Choroid plexus epithelial cell (primary cell): ENCODE data around the gene CAPN5.
"Not testable (repeated sequence)": the region's sequence is repeated elsewhere in the genome, so short reads cannot be mapped to it uniquely, and the experiment has no call there.

ENCODE experiments used
- DNase-seq: peaks from one replicate; pipeline ENCODE4 v3.0.0-alpha.2; 2010; ENCODE audit warnings: low read depth
- H3K4me3 ChIP-seq: 2 replicates; pipeline ENCODE4 v1.5.1; 2011; ENCODE audit warnings: low read depth, mild to moderate bottlenecking, control low read depth, low read length, moderate library complexity
- TF ChIP-seq, protein P1 (sequence below): conservative IDR thresholded peaks from 2 replicates; pipeline ENCODE4 v1.5.1; 2011; ENCODE audit warnings: low read depth, mild to moderate bottlenecking, control low read depth, inconsistent platforms, low read length, moderate library complexity

CAPN5 gene

DNA sequence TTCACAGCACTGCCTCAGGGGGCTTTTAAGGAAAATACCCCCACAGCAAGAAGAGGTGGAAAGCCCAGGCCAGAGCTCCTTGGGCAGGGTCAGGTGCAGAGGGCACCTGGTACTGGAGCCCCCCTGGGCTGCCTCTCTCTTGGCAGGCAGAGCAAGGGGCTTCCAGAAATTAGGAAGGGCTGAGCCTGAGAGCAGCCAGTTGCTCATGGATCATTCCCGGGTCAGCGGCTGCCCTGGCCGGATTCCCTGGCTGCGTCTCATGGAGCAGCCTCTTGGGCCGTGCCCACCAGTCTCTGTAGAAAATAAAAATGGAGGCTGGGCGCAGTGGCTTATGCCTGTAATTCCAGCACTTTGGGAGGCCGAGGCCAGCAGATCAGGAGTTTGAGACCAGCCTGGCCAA is 25.6 kb downstream of the CAPN5 start:
- H3K4me3 ChIP-seq = no peak overlapping the region
- no peak for DNase-seq
- TF ChIP-seq, protein P1, sequence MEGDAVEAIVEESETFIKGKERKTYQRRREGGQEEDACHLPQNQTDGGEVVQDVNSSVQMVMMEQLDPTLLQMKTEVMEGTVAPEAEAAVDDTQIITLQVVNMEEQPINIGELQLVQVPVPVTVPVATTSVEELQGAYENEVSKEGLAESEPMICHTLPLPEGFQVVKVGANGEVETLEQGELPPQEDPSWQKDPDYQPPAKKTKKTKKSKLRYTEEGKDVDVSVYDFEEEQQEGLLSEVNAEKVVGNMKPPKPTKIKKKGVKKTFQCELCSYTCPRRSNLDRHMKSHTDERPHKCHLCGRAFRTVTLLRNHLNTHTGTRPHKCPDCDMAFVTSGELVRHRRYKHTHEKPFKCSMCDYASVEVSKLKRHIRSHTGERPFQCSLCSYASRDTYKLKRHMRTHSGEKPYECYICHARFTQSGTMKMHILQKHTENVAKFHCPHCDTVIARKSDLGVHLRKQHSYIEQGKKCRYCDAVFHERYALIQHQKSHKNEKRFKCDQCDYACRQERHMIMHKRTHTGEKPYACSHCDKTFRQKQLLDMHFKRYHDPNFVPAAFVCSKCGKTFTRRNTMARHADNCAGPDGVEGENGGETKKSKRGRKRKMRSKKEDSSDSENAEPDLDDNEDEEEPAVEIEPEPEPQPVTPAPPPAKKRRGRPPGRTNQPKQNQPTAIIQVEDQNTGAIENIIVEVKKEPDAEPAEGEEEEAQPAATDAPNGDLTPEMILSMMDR = no peak

DNA sequence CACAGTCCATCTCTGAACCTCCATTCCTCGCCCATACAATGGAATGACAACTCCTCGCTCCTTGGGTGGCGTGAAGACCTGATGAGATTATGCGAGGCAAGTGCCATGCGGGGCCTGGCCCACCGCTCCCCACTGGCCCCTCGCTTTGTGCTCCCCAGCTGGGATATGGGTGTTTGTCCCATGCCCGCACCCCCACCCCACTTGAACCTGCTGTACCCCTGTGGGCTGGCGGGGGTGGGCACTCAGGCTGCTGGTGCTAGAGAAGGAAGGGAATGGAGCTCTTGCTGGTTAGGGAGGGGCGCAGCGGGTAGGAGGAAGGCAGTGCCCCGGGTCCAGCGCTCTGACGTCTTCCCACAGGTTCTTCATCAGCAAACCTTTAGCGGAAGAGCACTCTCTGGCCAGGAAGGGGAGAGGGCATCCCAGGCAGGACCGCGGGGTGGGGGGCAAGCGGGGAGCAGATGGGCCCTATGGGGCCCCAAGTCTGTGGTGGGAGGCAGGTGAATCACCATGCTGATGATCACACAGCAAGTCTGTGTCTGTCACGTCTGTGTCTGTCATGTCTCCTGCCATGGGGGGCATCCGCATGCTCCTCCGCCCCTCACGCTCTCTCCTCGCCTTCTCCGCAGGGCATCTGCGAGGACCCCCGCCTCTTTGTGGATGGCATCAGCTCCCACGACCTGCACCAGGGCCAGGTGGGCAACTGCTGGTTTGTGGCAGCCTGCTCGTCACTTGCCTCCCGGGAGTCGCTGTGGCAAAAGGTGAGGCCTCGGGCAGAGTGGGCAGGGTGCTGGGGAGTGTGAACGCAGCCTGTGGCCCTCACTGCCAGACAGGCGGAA is 26.5 kb downstream of the CAPN5 start:
- H3K4me3 ChIP-seq = no peak overlapping the region
- TF ChIP-seq, protein P1 = no peak
- DNase-seq = no peak

DNA sequence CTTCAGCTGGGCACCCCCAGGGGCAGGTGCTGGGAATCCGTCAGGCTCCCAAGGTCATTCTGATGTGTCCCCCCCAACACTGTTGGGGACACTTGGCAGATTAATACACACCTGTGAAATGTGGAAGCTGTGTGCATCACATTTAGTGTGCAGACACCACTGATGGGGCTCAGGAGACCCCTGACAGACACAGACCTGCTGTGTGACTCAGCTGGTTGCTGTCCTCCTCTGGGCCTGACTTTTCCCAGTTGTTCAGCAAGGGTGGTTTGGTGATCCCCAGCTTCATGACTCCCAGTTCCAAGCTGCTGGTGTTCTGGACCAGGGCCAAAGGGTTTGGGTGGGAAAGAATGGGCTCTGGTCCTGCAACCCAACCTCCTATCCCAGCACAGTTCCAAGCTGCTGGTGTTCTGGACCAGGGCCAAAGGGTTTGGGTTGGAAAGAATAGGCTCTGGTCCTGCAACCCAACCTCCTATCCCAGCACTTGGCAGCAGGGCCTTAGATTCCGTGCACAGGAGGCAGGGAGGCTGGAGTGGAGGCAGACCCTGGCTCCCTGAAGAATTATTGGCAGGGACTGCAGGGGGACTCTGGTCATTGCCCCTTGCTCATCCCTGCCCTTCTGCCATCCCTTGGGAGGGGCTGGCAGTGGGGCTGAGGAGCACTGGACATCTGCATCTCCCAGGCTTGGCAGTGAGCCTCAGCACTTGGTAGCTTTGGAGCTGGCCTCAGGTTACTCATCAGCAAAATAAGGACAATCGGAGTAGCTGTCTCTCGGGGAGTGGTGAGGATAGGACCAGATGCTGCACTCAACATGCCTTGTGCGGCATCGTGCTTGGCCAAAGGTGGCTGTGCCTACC is 27.4 kb downstream of the CAPN5 start:
- TF ChIP-seq, protein P1 = no peak
- DNase-seq = no peak
- H3K4me3 ChIP-seq = no peak overlapping the region

DNA sequence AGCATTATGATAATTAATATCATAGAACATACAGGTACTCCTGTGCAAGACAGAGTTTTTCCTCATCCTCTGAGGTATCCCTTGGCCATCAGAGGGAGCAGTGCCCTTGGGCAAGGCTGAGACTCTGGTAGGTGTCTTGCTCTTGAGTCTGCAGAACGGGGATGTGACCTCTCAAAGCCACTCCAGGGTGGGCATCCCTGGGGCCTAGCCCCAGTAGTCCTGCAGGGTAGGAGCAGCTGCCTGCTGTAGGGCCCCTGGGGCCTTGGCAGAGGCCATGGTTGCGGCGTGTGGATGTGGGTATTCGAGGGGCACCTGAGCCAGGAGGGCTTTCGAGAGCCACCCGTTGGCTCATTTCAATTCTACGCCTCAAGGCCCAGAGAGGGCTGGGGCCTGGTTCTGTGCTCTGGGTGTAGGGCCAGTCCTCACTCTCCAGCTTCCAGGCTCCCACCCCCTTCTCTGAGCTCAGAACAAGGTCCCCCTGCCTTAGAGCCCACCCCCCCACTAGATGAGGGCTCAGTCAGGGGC is 28.1 kb downstream of the CAPN5 start:
- DNase-seq = no peak
- H3K4me3 ChIP-seq = no peak overlapping the region
- TF ChIP-seq, protein P1 = peak; percentile 25

DNA sequence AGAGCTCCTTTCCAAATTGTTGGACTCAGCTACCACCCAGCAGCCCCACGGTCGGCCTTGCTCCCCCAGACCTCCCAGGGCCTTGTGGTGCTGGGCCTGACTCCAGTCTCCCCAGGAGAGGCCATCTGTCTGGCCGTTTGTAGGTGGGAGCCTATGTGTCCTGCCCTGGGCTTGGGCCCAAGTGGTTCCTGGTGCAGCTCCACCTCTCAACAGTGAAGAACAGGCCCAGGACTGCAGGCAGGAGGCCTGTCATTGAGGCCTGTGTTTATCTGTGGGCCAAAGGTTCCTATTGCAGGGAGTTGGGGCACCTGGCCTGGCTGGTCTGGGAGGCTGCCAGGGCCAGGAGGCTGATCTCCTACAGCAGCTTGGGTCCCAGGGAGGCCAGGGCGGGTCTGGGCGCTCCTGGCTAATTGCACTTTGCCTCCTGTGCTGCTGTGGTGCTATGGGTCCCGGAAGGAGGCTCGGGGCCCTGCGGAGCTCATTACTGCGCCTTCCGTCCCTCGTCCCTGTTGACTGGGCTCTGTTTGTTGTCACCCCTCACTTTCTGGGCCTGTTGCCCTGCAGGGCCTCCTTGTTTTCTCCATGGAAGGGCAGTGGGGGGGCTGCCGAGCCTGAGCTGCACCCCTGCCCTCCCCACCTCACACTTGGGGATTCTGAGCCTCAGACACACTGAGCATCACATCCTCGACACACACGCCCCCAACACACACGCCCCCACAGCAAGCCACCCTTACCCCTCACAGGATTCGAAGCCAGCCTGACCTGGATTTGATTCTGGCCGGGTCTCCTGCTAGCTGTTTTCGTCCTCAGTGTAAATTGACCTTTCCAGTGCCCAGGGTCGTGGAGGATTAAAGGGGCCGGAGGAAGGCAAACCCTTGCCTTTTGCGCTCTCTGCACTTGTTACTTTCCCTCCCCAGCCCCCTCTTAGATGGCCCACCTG is 29.1 kb downstream of the CAPN5 start:
- H3K4me3 ChIP-seq = no peak overlapping the region
- TF ChIP-seq, protein P1 = no peak
- DNase-seq = no peak

DNA sequence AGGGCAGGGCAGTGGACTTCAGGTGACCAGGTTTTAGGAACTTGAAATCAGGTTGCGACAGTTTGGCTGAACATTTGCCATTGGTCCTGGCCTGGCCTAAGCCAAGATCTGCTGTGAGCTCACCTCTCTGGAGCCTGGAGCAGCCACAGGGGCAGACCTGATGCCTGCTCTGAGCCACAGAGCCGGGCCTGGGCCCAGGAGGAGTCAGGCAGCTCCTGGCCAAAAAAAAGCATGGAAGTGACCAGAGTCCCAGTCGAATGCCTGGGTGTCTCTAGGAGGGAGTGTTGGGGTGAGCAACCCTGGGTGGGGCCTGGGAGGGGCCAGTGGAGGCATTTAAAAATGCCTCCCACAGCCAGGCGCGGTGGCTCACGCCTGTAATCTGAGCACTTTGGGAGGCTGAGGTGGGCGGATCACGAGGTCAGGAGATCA is 29.8 kb downstream of the CAPN5 start:
- no peak for DNase-seq
- no peak overlapping the region for H3K4me3 ChIP-seq
- TF ChIP-seq, protein P1 = no peak

DNA sequence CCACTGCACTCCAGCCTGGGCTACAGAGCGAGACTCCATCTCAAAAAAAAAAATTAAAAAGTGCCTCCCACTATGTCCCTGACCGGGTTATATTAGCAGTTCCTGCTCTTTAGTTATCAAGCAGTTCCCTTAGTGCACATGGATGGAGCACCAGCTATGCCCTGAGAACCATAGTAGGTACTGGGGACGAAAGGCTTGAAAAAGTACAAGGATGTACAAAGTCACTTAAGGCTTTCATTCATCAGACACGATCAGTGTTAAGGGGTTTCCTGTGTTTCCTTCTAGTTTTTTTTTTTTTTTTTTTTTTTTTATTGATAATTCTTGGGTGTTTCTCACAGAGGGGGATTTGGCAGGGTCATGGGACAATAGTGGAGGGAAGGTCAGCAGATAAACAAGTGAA is 30.4 kb downstream of the CAPN5 start:
- not testable (repeated sequence) for DNase-seq, H3K4me3 ChIP-seq
